Activated naive CD4-positive, alpha-beta T cell treated with anti-CD3 and anti-CD28 coated beads, Interleukin-2, amount 10 ng/mL, durations not matched to agents 7 days and 5 days (primary cell): ENCODE measurements around the gene GRIA3.

ENCODE experiments used
- CTCF ChIA-PET: fragments of 350-600 bp; sonication (Branson Sonifier 250); formaldehyde crosslinking; loops from one replicate; lab custom pipeline; 2021; ENCODE audit warnings: antibody characterized with exemption; lab: Charles Lee
- DNase-seq: peaks from one replicate; pipeline ENCODE4 v3.0.0-alpha.2; 2020
- H3K27ac Mint-ChIP-seq: one replicate; pipeline ENCODE4 v1.8.0; 2021; ENCODE audit warnings: mild to moderate bottlenecking, moderate library complexity, mixed read lengths
- H3K27me3 Mint-ChIP-seq: one replicate; pipeline ENCODE4 v1.8.0; 2021; ENCODE audit warnings: mild to moderate bottlenecking, mixed read lengths
- H3K36me3 Mint-ChIP-seq: one replicate; pipeline ENCODE4 v1.8.0; 2021; ENCODE audit warnings: mixed read lengths
- H3K4me1 Mint-ChIP-seq: one replicate; pipeline ENCODE4 v1.8.0; 2021; ENCODE audit warnings: mixed read lengths
- H3K4me3 Mint-ChIP-seq: one replicate; pipeline ENCODE4 v1.8.0; 2021; ENCODE audit warnings: mild to moderate bottlenecking, moderate library complexity, mixed read lengths
- H3K9me3 Mint-ChIP-seq: one replicate; pipeline ENCODE4 v1.8.0; 2021; ENCODE audit warnings: mixed read lengths

Gene GRIA3

GRCh38 chrX:123181233-123181914 is 2.7 kb upstream of the GRIA3 start:
- peaks cover 42% of the 10 kb centered on the region for H3K27me3 Mint-ChIP-seq
- H3K4me1 Mint-ChIP-seq: no peaks in the 10 kb centered on the region
- no peak overlapping the region for H3K27ac Mint-ChIP-seq
- H3K4me3 Mint-ChIP-seq: no peak overlapping the region
- no peak for DNase-seq
- no peaks in the 10 kb centered on the region for H3K36me3 Mint-ChIP-seq
- no peaks in the 10 kb centered on the region for H3K9me3 Mint-ChIP-seq
- CTCF ChIA-PET: no interaction called here

GRCh38 chrX:123184866-123185276 is 793 bp downstream of the GRIA3 start:
- no peaks in the 10 kb centered on the region for H3K9me3 Mint-ChIP-seq
- no peak overlapping the region for H3K27ac Mint-ChIP-seq
- no peaks in the 10 kb centered on the region for H3K4me1 Mint-ChIP-seq
- CTCF ChIA-PET: no interaction called here
- peaks cover 45% of the 10 kb centered on the region for H3K27me3 Mint-ChIP-seq
- H3K36me3 Mint-ChIP-seq: no peaks in the 10 kb centered on the region
- no peak overlapping the region for H3K4me3 Mint-ChIP-seq
- no peak for DNase-seq

GRCh38 chrX:123185721-123186120 is 1.6 kb downstream of the GRIA3 start:
- H3K27ac Mint-ChIP-seq: no peak overlapping the region
- H3K36me3 Mint-ChIP-seq: no peaks in the 10 kb centered on the region
- no peaks in the 10 kb centered on the region for H3K4me1 Mint-ChIP-seq
- CTCF ChIA-PET: no interaction called here
- no peak overlapping the region for H3K4me3 Mint-ChIP-seq
- H3K27me3 Mint-ChIP-seq: peaks cover 45% of the 10 kb centered on the region
- DNase-seq: no peak
- no peaks in the 10 kb centered on the region for H3K9me3 Mint-ChIP-seq

- H3K4me1 Mint-ChIP-seq: no peaks in the 10 kb centered on the region
- no peak for DNase-seq
- H3K9me3 Mint-ChIP-seq: no peaks in the 10 kb centered on the region
- no peaks in the 10 kb centered on the region for H3K36me3 Mint-ChIP-seq
- peaks cover 45% of the 10 kb centered on the region for H3K27me3 Mint-ChIP-seq
- CTCF ChIA-PET: no interaction called here
- H3K27ac Mint-ChIP-seq: no peak overlapping the region
- no peak overlapping the region for H3K4me3 Mint-ChIP-seq
Observed at GRCh38 chrX:123186801-123187200, 2.7 kb downstream of the GRIA3 start.

- no peak for DNase-seq
Observed at GRCh38 chrX:123188081-123188480, 4.0 kb downstream of the GRIA3 start.

DNA sequence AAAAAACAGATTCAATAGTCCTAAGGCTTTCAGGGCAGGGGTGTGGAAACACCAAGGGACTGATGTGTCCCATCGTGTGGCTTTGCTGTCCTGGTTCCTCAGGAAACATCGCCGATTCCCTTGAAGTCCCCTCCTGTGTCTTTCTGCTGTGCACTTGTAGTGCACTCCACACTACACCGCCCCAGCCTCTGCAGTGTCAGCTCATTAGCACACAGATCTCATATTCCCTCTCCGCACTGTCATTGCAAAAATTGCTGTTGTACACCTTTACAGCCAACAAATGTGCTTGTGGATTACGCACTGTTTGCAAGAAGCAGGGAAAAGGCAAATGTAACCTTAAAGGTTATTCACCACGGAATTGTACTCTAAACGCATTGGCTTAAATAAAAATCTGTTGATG is 5.3 kb downstream of the GRIA3 start:
- Mint-ChIP-seq H3K4me3 (no peak overlapping the region), H3K4me1 (no peaks in the 10 kb centered on the region), H3K27me3 (peaks cover 24% of the 10 kb centered on the region), H3K36me3 (no peaks in the 10 kb centered on the region), H3K27ac (no peak overlapping the region), H3K9me3 (no peaks in the 10 kb centered on the region)
- no peak for DNase-seq
- CTCF ChIA-PET: no interaction called here

More at GRCh38 chrX:123188081-123188480, 4.0 kb downstream of the GRIA3 start:
- CTCF ChIA-PET: no interaction called here
- H3K27me3 Mint-ChIP-seq: peaks cover 37% of the 10 kb centered on the region
- no peak overlapping the region for H3K4me3 Mint-ChIP-seq
- no peaks in the 10 kb centered on the region for H3K9me3 Mint-ChIP-seq
- H3K27ac Mint-ChIP-seq: no peak overlapping the region
- no peaks in the 10 kb centered on the region for H3K36me3 Mint-ChIP-seq
- no peaks in the 10 kb centered on the region for H3K4me1 Mint-ChIP-seq

DNA sequence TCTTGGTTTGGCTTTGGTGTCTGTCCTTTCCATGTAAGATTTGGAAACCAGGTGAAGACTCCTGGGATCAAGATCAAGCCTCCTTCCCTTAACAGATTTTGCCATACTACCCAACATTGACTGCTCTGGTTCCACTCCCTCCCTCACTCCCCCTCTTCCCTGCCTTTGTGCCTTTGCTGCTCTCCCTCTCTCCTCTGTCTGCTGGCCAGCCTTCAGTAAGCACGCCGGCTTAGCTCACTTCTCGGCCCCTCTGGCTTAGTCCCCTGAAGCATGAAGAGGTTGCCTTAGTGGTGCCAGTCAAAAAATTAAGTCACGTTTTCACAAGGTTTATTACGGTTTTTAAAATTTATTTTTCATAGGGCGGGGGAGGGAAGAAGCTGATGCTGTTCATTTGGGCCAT is 6.0 kb downstream of the GRIA3 start:
- Mint-ChIP-seq H3K27ac (no peak overlapping the region), H3K9me3 (no peaks in the 10 kb centered on the region), H3K36me3 (no peaks in the 10 kb centered on the region), H3K4me1 (no peaks in the 10 kb centered on the region), H3K4me3 (no peak overlapping the region), H3K27me3 (peaks cover 16% of the 10 kb centered on the region)
- DNase-seq: no peak
- CTCF ChIA-PET: no interaction called here

DNA sequence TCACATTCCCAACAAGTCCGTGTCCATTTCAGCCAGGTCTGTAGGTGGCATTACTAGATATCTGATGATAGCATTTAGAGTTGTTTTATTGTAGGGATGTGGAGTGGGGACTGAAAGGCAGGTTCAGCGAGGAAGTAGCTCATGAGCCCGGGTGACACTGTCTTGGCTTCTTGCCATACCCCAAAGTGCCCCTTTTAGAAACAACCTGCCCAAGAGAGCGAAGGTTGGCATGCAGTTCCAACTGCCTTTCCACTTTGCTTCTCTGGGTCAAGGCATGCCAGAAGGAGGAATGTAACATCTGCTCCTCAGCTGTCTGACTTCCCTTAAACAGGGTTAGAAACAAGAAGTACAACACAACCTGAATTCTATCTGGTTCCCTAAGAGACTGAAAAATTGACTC is 9.0 kb downstream of the GRIA3 start:
- no peaks in the 10 kb centered on the region for H3K4me1 Mint-ChIP-seq
- H3K27me3 Mint-ChIP-seq: no peaks in the 10 kb centered on the region
- no peak overlapping the region for H3K27ac Mint-ChIP-seq
- no peaks in the 10 kb centered on the region for H3K9me3 Mint-ChIP-seq
- H3K4me3 Mint-ChIP-seq: no peak overlapping the region
- CTCF ChIA-PET: interaction anchor here (0.6 kb wide), 1 partner anchor 18 kb away, joined by 3 read pairs; no protein-coding TSS in a partner anchor
- no peaks in the 10 kb centered on the region for H3K36me3 Mint-ChIP-seq
- no peak for DNase-seq

- Mint-ChIP-seq H3K4me1 (no peaks in the 10 kb centered on the region), H3K27me3 (no peaks in the 10 kb centered on the region), H3K27ac (no peak overlapping the region), H3K9me3 (no peaks in the 10 kb centered on the region), H3K36me3 (no peaks in the 10 kb centered on the region), H3K4me3 (no peak overlapping the region)
- CTCF ChIA-PET: no interaction called here
- DNase-seq: no peak
Observed at GRCh38 chrX:123199338-123199737, 15.3 kb downstream of the GRIA3 start.

- H3K27me3 Mint-ChIP-seq: no peaks in the 10 kb centered on the region
- no peak overlapping the region for H3K4me3 Mint-ChIP-seq
- H3K4me1 Mint-ChIP-seq: no peaks in the 10 kb centered on the region
- H3K36me3 Mint-ChIP-seq: no peaks in the 10 kb centered on the region
- CTCF ChIA-PET: no interaction called here
- no peak for DNase-seq
- H3K27ac Mint-ChIP-seq: no peak overlapping the region
- no peaks in the 10 kb centered on the region for H3K9me3 Mint-ChIP-seq
Observed at GRCh38 chrX:123201720-123202119, 17.6 kb downstream of the GRIA3 start.

DNA sequence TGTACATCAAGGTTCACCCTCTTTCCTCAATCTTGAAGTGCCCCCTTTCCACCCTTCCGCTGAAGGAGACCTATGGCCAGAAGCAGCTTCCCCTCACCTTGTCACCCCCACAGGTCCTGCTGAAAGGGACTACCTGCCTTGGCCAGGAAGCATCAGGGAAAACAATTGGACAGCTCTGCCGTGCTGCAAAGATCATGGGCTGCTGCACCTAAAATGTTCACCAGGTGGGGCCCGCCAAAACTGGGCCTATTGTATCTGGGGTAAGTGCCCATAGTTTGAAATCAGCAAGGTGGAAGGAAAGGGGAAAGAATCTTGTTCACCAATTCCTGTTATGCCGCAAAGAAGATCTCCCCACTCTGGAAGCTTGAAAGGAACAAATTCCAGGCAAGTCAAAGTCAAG is 18.4 kb downstream of the GRIA3 start:
- Mint-ChIP-seq H3K36me3 (no peaks in the 10 kb centered on the region), H3K4me1 (no peaks in the 10 kb centered on the region), H3K9me3 (no peaks in the 10 kb centered on the region), H3K4me3 (no peak overlapping the region), H3K27ac (no peak overlapping the region), H3K27me3 (no peaks in the 10 kb centered on the region)
- CTCF ChIA-PET: no interaction called here
- no peak for DNase-seq

DNA sequence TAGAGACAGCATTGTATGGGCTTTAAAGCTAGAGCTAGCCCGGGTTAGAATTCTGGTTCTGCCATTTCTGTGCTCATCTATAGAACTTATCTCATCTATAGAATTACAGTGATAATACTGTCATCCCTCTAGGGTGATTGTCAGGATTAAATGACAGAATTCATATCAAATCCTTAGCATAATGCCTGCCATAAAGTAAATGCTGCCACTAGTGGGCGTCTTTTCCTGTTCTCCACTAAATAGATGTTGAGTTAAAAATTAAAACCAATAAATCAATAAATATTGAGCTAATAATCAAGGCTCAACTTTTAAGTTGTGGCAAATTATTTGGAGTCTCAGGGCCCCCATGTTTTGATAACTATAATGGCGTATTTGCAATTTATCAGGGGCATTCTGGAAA is 19.7 kb downstream of the GRIA3 start:
- H3K9me3 Mint-ChIP-seq: no peaks in the 10 kb centered on the region
- H3K27ac Mint-ChIP-seq: no peak overlapping the region
- H3K27me3 Mint-ChIP-seq: no peaks in the 10 kb centered on the region
- no peaks in the 10 kb centered on the region for H3K36me3 Mint-ChIP-seq
- H3K4me1 Mint-ChIP-seq: no peaks in the 10 kb centered on the region
- no peak overlapping the region for H3K4me3 Mint-ChIP-seq
- no peak for DNase-seq
- CTCF ChIA-PET: no interaction called here

- H3K27ac Mint-ChIP-seq: no peak overlapping the region
- no peak overlapping the region for H3K4me3 Mint-ChIP-seq
- H3K27me3 Mint-ChIP-seq: no peaks in the 10 kb centered on the region
- no peak for DNase-seq
- H3K9me3 Mint-ChIP-seq: no peaks in the 10 kb centered on the region
- no peaks in the 10 kb centered on the region for H3K36me3 Mint-ChIP-seq
- CTCF ChIA-PET: no interaction called here
- H3K4me1 Mint-ChIP-seq: no peaks in the 10 kb centered on the region
Observed at GRCh38 chrX:123206176-123206575, 22.1 kb downstream of the GRIA3 start.

- Mint-ChIP-seq H3K4me1 (no peaks in the 10 kb centered on the region), H3K27ac (no peak overlapping the region)
- DNase-seq: no peak
Observed at GRCh38 chrX:123210252-123210651, 26.2 kb downstream of the GRIA3 start.

DNA sequence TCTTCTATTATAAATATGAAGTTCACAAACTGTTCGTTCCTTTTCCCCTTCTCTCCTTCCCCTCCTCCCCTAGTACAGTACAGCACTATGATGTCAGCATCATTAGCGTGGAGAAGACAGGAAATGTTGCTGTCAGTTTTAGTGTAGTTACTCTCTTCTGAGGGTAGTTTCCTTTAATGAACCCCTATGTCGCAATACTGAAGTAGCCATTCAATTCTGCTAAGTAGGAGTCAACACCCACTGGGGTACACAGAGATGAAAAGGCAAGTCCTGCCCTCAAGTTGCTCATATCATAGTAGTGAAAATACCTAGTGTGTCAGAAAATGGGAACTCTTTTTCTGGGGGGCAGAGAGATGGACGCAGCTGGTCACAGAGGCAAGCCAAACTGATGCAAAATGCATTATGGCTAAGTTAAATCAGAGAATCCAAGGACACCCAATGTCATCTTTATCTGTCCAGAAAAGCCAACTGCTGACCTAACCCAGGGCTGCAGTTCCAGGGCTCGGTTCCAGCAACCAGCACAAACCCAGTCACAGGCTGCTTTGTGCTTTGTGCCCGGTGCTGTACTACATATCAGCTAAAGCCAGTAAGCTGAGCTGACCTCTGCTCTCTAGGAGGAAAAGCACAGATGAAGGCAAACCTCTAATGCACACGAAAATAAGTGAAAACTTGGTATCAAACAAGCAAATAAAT is 31.5 kb downstream of the GRIA3 start:
- no peak overlapping the region for H3K4me3 Mint-ChIP-seq
- H3K4me1 Mint-ChIP-seq: no peaks in the 10 kb centered on the region
- H3K36me3 Mint-ChIP-seq: no peaks in the 10 kb centered on the region
- H3K27me3 Mint-ChIP-seq: no peaks in the 10 kb centered on the region
- no peak for DNase-seq
- CTCF ChIA-PET: no interaction called here
- H3K9me3 Mint-ChIP-seq: no peaks in the 10 kb centered on the region
- no peak overlapping the region for H3K27ac Mint-ChIP-seq

More at GRCh38 chrX:123210252-123210651, 26.2 kb downstream of the GRIA3 start:
- Mint-ChIP-seq H3K36me3 (no peaks in the 10 kb centered on the region), H3K9me3 (no peaks in the 10 kb centered on the region), H3K27me3 (no peaks in the 10 kb centered on the region), H3K4me3 (no peak overlapping the region)
- CTCF ChIA-PET: no interaction called here
